Uterus (tissue), 2 donors: Measurements from ENCODE around the gene CLTC.

Experiments used
- POLR2A ChIP-seq, 2 donors: fragments of 450-650 bp; IDR thresholded peaks; one replicate each; pipeline ENCODE4 v1.6.1; 2016; ENCODE audit warnings: antibody characterized with exemption in 2 of 2, mild to moderate bottlenecking in 1 of 2, moderate library complexity in 1 of 2
- TF ChIP-seq, protein P1 (sequence below), 4 experiments: fragments of 200-600 bp in 2 of 4; fragments of 450-650 bp in 2 of 4; sonication (generic) in 2 of 4; IDR thresholded peaks; one replicate each; pipeline ENCODE4 v1.5.1; 2016 to 2019; ENCODE audit warnings: antibody characterized with exemption in 4 of 4, mild to moderate bottlenecking in 2 of 4, moderate library complexity in 1 of 4

DNA sequence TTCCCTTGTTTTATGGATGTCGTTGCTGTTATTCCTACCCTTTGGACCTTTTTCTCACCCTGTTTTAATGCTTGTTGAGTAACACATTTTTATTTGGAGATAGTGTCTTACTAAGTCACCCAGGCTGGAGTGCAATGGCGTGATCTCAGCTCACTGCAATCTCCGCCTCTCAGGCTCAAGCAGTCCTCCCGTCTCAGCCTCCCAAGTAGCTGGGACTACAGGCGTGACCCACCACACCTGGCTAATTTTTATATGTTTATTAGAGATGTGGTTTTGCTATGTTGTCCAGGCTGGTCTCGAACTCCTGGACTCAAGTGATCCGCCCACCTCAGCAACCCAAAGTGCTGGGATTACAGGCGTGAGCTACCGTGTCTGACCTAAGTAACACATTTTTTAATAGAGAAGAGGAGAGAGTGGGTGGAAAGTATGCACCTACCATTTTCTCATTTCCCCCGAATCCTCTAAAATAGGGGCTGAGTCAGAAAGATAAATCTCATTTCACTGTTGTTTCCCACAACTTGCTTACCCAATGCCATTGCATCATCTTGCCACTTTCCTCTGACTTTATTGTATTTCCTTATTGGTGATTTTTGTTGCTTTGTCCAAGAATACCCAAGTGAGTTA, 47.3 kb upstream of the CLTC start:
- TF ChIP-seq, protein P1, sequence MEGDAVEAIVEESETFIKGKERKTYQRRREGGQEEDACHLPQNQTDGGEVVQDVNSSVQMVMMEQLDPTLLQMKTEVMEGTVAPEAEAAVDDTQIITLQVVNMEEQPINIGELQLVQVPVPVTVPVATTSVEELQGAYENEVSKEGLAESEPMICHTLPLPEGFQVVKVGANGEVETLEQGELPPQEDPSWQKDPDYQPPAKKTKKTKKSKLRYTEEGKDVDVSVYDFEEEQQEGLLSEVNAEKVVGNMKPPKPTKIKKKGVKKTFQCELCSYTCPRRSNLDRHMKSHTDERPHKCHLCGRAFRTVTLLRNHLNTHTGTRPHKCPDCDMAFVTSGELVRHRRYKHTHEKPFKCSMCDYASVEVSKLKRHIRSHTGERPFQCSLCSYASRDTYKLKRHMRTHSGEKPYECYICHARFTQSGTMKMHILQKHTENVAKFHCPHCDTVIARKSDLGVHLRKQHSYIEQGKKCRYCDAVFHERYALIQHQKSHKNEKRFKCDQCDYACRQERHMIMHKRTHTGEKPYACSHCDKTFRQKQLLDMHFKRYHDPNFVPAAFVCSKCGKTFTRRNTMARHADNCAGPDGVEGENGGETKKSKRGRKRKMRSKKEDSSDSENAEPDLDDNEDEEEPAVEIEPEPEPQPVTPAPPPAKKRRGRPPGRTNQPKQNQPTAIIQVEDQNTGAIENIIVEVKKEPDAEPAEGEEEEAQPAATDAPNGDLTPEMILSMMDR (IDR thresholded peaks at IDR 0.05) = no peak
- no peak for TF ChIP-seq POLR2A (IDR thresholded peaks at IDR 0.05)
